ENCODE data around the gene GEMIN8.

The GEMIN8 gene, protein sequence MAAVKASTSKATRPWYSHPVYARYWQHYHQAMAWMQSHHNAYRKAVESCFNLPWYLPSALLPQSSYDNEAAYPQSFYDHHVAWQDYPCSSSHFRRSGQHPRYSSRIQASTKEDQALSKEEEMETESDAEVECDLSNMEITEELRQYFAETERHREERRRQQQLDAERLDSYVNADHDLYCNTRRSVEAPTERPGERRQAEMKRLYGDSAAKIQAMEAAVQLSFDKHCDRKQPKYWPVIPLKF

DNA sequence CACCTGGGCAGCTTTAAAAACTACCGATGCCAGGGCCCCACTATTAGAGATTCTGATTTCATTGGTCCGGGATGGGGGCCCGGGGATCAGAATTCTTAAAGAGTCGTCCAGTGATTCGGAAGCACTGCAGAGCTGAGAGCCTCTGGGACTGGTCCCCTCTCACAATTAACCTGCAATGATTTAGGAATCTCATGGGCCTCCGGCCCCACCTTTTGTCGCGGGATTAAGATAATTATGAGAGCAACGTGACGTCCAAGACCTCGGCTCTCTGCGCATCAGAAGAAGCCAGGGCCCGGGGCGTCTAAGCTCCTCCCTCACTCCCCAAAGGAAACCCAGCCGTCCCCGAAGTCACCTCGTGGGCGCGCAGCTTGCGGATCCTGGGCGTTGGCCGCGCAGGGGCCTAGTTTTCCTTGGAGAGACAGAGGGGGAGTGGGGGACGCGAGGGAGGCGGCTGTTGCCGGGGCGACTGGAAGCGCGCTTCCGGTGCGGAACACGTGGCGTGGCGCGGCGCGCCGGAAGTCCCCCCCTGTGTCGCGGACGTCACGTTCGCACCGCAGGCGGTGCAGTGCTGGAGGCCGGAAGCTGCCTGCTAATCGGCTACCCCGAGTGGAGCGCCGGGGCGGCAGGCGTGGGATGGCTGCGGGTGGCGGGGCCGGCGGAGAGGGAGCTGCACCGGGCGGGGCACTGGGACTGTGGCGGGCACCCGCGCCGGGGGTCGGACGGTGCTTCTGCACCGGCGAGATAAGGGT is at the start of gene GEMIN8:
TSS of gene GEMIN8 (minus strand) at position 468 of the 749 bp plus-strand sequence. CDS start 8,414 bp downstream, outside the sequence.
- DNase-seq (ENCODE audit: low read depth) = peak; percentile 88

DNA sequence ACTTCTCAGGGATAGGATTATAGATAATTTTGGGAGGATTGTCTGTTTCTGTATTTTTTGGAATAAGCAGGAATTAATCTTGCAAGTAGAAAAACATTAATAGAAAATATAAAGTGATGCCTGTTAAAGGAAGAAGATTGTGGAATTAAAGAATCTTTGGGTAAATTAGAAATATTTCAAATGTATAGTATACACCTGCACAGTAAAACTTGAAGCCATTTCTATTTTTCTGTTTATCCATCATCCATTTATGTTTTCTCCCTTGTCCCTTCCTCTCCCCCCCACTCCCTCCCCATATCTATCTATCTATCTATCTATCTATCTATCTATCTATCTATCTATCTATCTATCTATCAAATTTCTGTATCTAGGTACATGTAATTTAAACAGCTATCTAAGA is 46.9 kb upstream of the GEMIN8 start:
- no peak for DNase-seq (ENCODE audit: low read depth)

DNA sequence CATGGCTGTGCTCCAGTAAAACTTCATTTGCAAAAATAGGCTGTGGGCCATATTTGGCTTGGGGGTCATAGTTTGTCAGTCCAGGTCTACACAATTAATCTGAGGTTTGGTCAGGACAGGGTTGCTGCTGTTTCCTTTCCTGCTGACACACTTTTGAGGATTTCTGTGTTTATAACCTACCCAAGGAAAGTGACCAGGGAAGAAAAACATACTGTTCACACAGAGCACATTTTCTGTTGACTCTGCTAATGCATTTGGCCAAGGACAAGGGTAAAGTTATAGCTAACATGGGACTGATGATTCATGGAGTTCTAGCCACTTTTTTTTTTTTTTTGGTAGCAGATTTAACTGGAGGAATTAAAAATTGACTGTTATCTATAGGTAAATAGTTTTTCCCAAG is 43.9 kb upstream of the GEMIN8 start:
- no peak for DNase-seq (ENCODE audit: low read depth)

DNA sequence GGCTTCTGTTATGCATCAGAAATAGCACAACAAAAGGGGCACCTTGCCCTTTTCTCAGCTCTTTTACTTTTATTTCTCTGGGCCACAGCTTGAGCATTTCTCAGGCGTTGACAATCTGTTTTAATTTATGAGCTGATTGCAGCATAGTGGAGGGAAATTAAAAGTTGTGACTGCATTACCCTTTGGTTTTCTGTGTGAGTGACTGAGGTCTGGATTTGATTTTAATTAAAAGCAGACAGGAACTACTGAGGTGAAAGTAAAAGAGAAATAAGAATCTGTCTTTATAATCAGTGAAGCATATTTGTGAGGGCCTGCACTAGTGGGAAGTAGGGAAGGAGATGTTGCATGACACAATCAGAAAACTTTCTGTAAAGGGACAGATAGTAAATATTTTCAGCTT is 43.4 kb upstream of the GEMIN8 start:
- no peak for DNase-seq (ENCODE audit: low read depth)

DNA sequence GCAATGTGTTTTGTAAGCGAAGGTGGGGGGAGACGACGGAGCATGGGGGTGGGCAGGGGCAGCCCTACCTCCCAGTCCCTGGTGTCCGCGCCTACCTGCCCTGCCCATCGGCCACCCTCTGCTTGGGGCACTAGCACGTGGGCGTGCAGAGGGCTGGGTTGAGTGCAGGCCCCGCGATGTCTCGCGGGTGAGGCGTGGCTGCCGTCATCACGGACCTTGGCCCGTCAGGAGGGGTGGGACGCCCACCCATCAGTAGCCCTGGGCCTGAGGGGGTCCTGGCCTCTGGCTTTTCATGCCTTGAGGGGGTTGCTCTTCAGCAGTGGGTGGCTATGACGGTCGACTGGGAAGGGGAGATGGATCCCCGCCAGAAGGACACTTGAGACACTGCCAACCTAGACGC is 36.1 kb upstream of the GEMIN8 start:
- no peak for DNase-seq (ENCODE audit: low read depth)

DNA sequence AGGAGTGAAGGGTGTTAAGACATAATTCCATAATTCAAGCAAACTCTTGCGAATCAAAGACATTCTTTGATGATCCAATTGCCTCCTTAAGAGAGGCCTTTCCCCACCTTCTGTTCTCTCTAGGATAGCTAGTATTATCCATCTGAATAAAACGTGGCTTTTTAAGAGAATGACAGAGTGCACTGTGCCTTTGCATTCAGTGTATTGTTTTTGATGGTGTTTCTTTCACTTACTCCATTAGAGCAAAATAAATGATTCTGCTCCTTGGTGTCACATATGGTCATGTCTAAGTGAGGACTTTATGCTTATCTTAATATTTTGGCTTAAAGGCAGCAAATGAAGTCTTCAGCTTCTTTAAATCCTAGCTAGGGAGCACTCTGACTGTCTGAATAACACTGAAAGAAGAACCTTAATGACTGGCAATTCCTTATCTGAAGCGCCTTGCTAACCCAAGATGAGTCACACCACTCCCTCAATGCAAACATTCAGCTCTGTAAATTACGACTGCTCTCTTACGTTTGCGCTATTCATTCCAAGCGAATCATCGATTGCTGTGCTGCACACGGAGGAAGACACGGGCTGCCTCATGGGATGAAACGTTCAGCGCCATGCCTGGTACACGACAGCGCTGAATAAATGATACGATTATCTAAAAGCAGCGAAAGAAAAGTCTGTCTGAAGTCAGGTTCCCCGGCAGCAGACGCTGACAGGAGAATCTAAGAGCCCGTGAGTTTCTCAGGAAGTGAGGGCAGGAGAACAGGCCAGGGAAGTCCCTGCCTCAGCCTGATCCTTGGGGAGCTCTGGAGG is 35.1 kb upstream of the GEMIN8 start:
- DNase-seq (ENCODE audit: low read depth) = no peak

DNA sequence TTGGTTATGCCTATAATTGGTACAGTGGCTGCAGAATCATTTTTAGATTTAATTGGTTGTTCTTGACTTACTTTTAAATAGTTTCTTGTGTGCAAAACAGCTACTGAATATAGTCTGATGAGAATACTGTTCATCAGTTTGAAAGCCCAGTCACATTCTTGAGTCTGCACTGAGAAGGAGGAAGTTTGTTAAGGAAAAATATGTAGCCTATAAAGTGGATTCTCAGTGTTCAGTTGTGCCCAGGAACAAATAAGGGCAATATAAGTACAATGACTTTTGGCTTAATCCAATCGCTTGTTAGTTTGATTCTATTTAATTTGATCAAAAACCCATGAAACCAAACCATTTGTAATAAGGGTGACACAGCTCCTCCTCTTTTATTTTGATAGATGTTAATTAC is 32.8 kb upstream of the GEMIN8 start:
- no peak for DNase-seq (ENCODE audit: low read depth)

DNA sequence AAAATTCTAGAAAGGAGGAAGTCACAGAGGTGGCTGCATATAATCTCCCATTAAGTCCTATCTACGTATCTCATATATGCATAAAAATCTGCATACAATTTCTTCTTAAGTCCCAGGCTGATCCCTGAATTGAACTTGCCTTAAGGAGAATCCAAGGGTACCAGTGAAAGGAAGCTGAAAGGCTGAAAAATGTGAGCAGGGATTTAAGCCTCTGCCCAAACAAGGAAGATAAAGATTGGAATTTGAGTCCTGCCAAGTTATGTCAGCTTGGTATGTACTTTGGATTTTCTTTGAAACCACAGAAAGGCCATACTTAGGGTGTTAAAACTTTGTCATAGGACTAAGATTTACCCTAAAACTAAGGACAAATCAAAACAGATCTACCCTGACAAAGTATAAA is 26.5 kb upstream of the GEMIN8 start:
- DNase-seq (ENCODE audit: low read depth) = no peak

DNA sequence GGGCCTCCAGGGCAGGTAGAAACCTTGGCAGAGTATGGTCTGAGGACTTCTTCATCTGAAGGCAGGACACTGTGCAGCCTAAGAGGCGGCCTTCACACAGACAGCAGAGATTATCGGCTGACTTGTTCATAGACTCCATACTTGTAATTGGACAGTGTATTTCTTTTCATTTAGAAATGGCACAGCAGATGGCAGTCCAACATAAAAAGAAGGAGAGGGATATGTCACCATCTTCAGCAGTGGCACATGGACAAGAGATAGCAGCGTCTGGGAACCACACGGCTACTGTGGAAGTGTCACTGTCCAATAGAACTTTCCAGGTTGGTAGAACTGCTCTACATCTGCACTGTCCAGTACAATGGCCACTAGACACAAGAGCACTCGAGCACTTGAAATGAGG is 21.7 kb upstream of the GEMIN8 start:
- DNase-seq (ENCODE audit: low read depth) = no peak

DNA sequence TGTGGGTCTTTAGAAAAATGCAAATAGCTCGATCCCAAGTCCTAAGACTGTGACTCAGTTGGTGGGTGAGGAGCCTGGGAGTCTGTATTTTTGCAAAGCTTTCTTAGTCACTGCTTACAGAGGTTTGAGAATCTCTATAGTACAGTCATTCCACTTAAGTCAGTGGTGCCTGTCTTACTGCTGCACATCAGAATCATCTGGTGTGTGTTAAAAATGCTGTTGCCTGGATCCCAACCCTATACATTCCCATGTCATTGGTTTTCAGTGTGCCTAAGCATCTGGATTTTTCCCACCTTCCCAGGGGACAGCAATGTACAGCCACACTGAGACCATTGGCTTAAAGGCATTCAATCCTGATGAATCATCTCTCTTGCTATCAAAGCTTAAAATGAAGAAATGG is 21.0 kb upstream of the GEMIN8 start:
- no peak for DNase-seq (ENCODE audit: low read depth)

DNA sequence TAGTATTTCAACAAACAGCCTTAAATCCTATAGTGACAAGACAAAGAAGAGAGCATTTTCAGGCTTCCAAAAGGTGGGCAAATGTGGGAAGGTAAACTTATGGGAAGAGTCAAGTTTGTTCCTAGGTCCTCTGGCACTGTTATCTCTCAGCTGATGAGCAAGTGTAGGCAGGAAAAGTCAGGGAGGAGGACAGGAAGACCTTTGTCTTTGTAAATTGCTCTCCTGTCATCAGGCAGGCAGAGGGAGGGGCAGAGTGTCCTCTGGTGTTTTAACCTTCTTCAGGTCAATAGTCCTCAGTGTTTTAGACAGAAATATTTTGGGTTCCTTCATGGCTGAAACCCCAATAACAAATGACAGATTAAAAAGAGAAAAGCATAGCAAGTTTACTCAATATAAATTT is 13.5 kb upstream of the GEMIN8 start:
- no peak for DNase-seq (ENCODE audit: low read depth)

DNA sequence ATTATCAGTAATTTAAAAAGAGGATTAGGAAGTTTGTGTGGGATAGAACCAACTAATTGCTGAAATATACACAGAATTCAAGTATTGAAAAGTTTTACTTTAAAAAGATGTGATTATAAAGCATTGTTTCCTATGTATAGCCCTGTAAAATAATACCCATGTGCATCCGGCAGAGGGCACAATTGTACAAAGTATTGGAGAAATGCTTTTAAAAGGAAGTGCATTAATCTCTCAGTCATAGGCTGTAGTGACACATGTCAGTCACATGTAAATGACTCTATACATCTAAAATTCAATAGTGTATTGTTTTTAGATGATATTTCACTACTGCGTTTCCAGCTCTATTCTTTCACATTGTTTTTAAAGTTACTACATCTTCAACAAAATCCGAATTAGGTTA is 9.7 kb upstream of the GEMIN8 start:
- peak; percentile 52 for DNase-seq (ENCODE audit: low read depth)

DNA sequence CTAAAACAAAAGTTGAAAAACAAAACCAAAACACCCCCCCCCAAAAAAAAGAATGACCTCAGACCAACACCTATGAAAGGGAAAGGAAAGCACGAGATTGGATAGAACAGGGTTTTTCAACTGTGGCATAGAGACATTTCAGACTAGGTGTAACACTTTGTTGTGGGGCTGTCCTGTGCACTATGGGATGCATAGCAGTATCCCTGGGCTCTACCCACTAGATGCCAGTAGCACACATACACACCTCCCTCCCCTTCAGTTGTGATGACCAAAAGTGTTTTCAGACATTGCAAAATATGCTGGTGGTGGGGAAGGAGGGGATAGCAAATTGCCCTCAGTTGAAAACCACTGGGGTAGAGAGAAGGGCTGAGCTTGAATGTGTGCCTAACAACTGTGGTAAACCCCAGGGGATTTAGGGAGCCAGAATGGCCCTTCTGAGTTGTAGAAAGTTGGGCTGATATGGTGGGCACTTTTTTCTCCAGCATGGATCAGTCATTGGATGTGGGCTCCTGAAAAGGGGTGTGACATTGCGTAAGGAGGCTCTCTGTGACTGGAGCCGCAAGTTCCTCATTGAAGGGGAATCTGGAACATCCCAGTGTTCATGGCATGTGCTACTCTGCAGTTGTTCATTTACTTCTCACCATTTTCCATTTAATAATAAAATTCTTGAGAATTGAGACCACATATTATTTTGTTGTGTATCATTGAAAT is 8.8 kb upstream of the GEMIN8 start:
- no peak for DNase-seq (ENCODE audit: low read depth)

DNA sequence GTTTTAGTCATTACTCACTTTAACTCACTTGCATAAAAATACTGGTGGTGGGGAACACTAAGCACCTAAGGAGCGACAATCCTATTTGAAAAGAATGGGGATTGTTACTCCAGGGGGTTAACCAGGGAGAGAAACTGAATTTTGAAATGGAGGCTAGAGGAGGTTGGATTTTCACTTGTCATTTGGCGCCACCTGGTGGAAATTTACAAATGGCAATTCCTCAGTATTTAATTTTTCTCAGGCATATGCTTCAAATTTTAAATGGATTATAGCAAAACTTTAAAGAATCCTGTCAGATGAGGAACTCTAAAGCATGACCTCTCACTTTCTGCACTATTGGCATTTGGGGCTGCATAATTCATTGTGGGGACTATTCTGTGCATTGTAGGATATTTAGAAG is 2.7 kb upstream of the GEMIN8 start:
- DNase-seq (ENCODE audit: low read depth) = peak; percentile 55

DNA sequence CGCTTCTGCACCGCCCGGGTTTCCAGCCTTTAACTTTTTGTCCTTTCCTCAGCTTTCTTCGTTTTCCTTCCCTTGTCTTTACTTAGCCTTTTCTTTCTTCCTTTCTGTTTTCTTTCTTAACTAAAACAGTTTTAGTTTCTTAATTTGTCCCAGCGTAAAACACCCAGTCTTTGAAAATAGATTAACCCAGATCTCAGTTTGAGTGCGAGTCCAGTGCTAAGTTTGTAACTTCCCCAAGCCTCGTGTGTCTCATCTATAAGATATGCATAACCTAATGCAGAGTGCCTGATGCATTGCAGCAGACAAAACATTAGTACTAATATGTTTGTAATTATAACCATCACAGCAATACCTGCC is 460 bp upstream of the GEMIN8 start:
- DNase-seq (ENCODE audit: low read depth) = peak; percentile 58

DNA sequence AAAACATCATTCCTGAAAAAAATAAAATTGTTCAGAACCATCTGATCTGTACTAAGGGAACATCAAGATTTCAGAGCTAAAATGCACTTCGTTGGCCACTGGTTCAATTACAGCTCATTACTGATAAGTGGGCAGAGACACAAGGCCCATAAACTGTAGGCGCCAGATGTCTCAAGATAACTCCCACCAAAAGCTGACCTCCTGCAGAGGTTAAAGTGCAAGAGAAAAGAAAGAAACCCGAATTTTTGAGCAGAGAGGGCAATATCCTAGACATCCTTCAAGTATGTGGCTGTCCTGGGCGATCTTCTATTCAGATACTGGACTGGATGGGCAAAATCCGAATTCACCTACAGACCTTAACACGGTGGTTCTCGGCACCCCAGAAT is 660 bp downstream of the GEMIN8 start:
- DNase-seq (ENCODE audit: low read depth) = peak; percentile 22

DNA sequence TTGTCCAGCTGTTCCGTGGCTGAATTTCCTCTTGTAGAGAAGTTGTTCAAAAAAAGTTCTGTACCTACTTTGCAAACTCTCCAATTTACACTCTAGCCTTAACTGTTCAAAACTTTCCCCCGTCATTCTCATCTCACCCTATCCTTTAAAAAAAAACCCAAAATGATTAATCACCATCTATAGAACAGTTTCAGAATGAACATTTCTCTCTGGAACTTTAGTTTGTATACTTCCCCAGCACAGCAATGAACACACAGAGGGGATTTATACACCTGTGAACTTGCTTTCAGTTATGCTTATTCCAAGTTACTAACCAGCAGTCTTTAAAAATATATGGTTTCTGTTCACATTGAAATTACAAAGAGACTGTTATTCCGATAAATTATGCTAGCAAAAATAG is 1.2 kb downstream of the GEMIN8 start:
- DNase-seq (ENCODE audit: low read depth) = peak; percentile 6

DNA sequence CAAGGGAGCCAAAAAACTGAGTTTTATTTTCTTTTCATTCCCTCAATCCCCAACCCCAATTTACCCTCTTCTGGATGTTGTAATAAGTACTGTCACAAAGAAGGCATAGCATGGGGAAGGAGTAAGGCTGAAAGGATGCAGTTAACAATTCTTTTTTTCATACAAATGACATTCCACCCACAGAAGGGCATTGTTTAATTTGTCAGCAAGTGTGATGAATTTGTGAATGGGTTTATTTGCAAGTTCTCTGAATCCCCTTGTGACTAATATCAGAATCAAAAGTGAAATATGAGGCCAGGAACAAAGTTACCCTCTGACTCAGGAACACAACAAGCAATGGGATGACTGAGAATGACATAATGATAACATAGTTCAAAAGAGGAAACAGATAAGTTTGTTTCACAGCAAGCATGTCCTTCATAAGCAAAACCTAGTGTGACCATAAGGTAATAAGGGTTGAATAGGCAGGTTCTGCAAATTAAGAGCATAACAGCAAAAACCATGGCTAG is 2.1 kb downstream of the GEMIN8 start:
- peak; percentile 84 for DNase-seq (ENCODE audit: low read depth)

DNA sequence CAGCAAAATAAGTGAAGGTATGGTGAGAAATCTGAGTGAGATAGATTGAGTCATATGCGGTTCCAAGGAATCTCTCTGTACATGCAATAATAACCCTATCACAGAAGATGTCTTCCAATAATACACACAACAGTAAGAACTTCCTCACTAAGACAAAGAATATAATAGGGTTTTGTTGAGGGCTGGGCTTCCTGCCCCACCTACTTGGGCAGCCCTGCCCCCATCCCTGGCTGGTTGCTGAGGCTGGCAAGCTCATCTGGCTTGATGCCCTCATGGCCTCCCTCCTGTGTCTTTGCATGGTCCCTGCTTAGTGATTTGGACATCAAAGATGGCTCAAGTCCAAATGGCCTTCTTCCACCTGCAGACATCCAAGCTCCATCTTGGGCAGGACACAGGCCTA is 2.7 kb downstream of the GEMIN8 start:
- peak; percentile 35 for DNase-seq (ENCODE audit: low read depth)

DNA sequence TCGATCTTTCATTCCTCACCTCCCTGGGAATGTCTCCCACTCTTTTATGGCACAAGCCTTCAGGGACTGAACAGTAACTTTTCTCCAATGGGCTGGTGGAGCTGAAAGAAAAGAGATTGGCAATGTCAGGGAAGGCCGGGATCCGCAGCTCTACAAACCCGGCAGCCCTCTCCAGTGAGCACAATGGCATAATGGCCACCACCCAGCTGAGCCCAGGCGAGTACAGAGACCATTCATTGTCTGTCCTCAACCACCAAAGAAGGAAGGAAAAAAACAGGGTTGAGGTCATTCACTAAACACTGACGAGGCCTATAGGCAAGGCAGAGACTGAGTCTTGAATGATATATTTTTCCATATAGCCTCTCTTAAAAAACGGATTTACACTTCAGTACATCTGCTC is 3.6 kb downstream of the GEMIN8 start:
- DNase-seq (ENCODE audit: low read depth) = no peak

DNA sequence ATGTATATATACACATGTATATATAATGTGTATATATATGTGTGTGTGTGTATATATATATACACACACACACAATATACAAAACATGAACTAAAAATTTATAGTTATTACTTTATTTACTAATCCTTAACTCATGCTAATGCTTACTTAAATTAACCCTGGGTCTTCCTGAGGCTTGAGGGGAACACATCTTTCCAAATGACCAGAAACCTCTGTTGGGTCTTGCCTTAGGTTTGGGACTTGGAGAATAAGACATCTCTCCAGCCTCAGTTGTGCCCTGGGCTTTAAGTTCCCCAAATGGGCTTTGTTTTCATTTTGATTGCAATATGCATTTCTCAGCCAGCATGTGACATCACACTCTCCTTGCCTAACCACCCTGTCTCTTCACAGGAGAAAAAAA is 7.7 kb downstream of the GEMIN8 start:
- DNase-seq (ENCODE audit: low read depth) = no peak

DNA sequence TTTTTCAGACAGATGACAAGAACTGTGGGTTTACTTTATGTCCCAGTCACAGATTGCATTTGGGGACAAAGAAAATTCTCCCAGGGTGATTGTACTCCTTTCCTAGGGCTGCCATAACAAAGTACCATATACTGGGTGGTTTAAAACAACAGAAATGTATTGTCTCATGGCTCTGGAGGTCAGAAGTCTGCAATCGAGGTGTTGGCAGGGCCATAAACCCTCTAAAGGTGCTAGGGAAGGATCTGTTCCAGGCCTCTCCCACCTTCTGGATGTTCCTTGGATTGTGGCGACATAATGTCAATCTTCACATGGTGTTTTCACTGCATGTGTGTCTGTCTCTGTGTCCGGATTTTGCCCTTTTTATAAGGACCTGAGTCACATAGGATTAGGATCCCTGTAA is 12.3 kb downstream of the GEMIN8 start:
- DNase-seq (ENCODE audit: low read depth) = no peak

Measured in ELR (cell line).